SU-DHL-6 (cell line): ENCODE data around the gene IFNAR2.
"Not testable (repeated sequence)": the region's sequence is repeated elsewhere in the genome, so short reads cannot be mapped to it uniquely, and the experiment has no call there.

Experiments used
- H2AFZ ChIP-seq: fragments of 200-600 bp; sonication (generic); 2 replicates; pipeline ENCODE4 v1.6.1; 2014; ENCODE audit warnings: low read depth, mild to moderate bottlenecking, moderate library complexity, mixed read lengths, antibody characterized with exemption, low read length; ENCODE audit not compliant: severe bottlenecking
- H3F3A ChIP-seq: fragments of 200-600 bp; shearing (Covaris generic); 2 replicates; pipeline ENCODE4 v1.6.0; 2016; ENCODE audit warnings: antibody characterized with exemption, mild to moderate bottlenecking; ENCODE audit not compliant: insufficient read depth
- H3K27ac ChIP-seq: fragments of 200-600 bp; sonication (generic); 2 replicates; pipeline ENCODE4 v1.5.1; 2016; ENCODE audit warnings: low read depth, mild to moderate bottlenecking, low read length, moderate library complexity, mixed read lengths
- H3K27me3 ChIP-seq: fragments of 200-600 bp; sonication (generic), shearing (Covaris generic); 2 replicates; pipeline ENCODE4 v1.6.0; 2014; ENCODE audit warnings: mild to moderate bottlenecking, low read length
- H3K36me3 ChIP-seq: fragments of 200-600 bp; sonication (generic); 2 replicates; pipeline ENCODE4 v1.6.1; 2014; ENCODE audit warnings: mild to moderate bottlenecking, low read length, mixed read lengths
- H3K4me2 ChIP-seq: fragments of 300-600, 200-600 bp; shearing (Covaris generic), sonication (generic); 2 replicates; pipeline ENCODE4 v1.6.0; 2014; ENCODE audit warnings: low read length, low read depth, mild to moderate bottlenecking; ENCODE audit not compliant: poor library complexity, severe bottlenecking
- H3K4me3 ChIP-seq: fragments of 200-600 bp; sonication (generic); 2 replicates; pipeline ENCODE4 v1.5.1; 2014; ENCODE audit warnings: antibody characterized with exemption, low read length, mild to moderate bottlenecking, mixed read lengths; ENCODE audit not compliant: insufficient read depth, poor library complexity, severe bottlenecking
- H3K79me2 ChIP-seq: fragments of 200-600 bp; sonication (generic); 2 replicates; pipeline ENCODE4 v1.6.1; 2014; ENCODE audit warnings: mild to moderate bottlenecking, low read length, moderate library complexity; ENCODE audit not compliant: insufficient read depth
- H3K9ac ChIP-seq: fragments of 200-600 bp; sonication (generic); 2 replicates; pipeline ENCODE4 v1.7.0; 2014; ENCODE audit warnings: mild to moderate bottlenecking, low read length
- H3K9me2 ChIP-seq: fragments of 200-600 bp; sonication (generic); replicated peaks from 2 replicates; pipeline ENCODE4 v1.6.1; 2014; ENCODE audit warnings: low read length; ENCODE audit not compliant: insufficient read depth
- H3K9me3 ChIP-seq: fragments of 200-600 bp; sonication (generic); 2 replicates; pipeline ENCODE4 v1.6.1; 2014; ENCODE audit warnings: low read length, mixed read lengths; ENCODE audit not compliant: insufficient read depth
- H4K20me1 ChIP-seq: fragments of 200-600 bp; sonication (generic); 2 replicates; pipeline ENCODE4 v1.6.1; 2014; ENCODE audit warnings: low read depth, mild to moderate bottlenecking, antibody characterized with exemption, low read length, moderate library complexity, mixed read lengths
- CTCF ChIP-seq: fragments of 200-600 bp; sonication (generic); IDR thresholded peaks from one replicate; pipeline ENCODE4 v1.5.1; 2017; ENCODE audit warnings: antibody characterized with exemption, mild to moderate bottlenecking, low read length, moderate library complexity; ENCODE audit not compliant: insufficient read depth, poor library complexity, severe bottlenecking
- EZH2phosphoT487 ChIP-seq: fragments of 200-600 bp; sonication (generic), shearing (Covaris generic); conservative IDR thresholded peaks from 2 replicates; pipeline ENCODE4 v1.6.1; 2018; ENCODE audit warnings: mild to moderate bottlenecking, antibody characterized with exemption, low read length, moderate library complexity, mixed read lengths

The IFNAR2 gene

GRCh38 chr21:33238146-33238545 is 8.4 kb downstream of the IFNAR2 start:
- Histone ChIP-seq H3K36me3 (peaks cover 11% of the 10 kb centered on the region; the same call in 1 of the 2 replicates), H3K9me2 (no peaks in the 10 kb centered on the region), H3K79me2 (peaks cover 90% of the 10 kb centered on the region), H3K9me3 (no peaks in the 10 kb centered on the region), H3K9ac (peak overlapping the region; percentile 57), H4K20me1 (no peaks in the 10 kb centered on the region), H3K27ac (peak overlapping the region; percentile 95), H3F3A (peaks cover 21% of the 10 kb centered on the region), H3K4me3 (peak overlapping the region; percentile 32), H3K27me3 (no peaks in the 10 kb centered on the region), H2AFZ (no peak overlapping the region), H3K4me2 (peak overlapping the region; percentile 77)
- TF ChIP-seq EZH2phosphoT487 = no peak
- TF ChIP-seq CTCF = no peak

- H3K27ac ChIP-seq = peak overlapping the region; percentile 95
- H3K79me2 ChIP-seq = peaks cover 86% of the 10 kb centered on the region
- peak overlapping the region; percentile 77 for H3K4me2 ChIP-seq
- H3K9ac ChIP-seq = peak overlapping the region; percentile 57
- H3K4me3 ChIP-seq = peak overlapping the region; percentile 32
- peaks cover 6% of the 10 kb centered on the region; the same call in 1 of the 2 replicates for H3K36me3 ChIP-seq
- H2AFZ ChIP-seq = no peak overlapping the region
- no peaks in the 10 kb centered on the region for H3K27me3 ChIP-seq
- no peaks in the 10 kb centered on the region for H3K9me2 ChIP-seq
- H3F3A ChIP-seq = peaks cover 15% of the 10 kb centered on the region
- no peak for TF ChIP-seq CTCF
- no peak for TF ChIP-seq EZH2phosphoT487
- H4K20me1 ChIP-seq = no peaks in the 10 kb centered on the region
- H3K9me3 ChIP-seq = no peaks in the 10 kb centered on the region
Observed at GRCh38 chr21:33238565-33239255, 9.0 kb downstream of the IFNAR2 start.

- peak overlapping the region; percentile 77 for H3K4me2 ChIP-seq
- H3K4me3 ChIP-seq, H2AFZ ChIP-seq, H3K9me2 ChIP-seq, H3K27me3 ChIP-seq, H3K9me3 ChIP-seq, H4K20me1 ChIP-seq, H3K36me3 ChIP-seq: not testable (repeated sequence)
- peak overlapping the region; percentile 57 for H3K9ac ChIP-seq
- peaks cover 77% of the 10 kb centered on the region for H3K79me2 ChIP-seq
- peak overlapping the region; percentile 95 for H3K27ac ChIP-seq
- peaks cover 14% of the 10 kb centered on the region for H3F3A ChIP-seq
Observed at GRCh38 chr21:33239559-33240127, 9.9 kb downstream of the IFNAR2 start.

- H3K79me2 ChIP-seq = peaks cover 69% of the 10 kb centered on the region
- no peak overlapping the region for H3K4me2 ChIP-seq
- no peak overlapping the region for H2AFZ ChIP-seq
- H3K27ac ChIP-seq = peak overlapping the region; percentile 95
- no peaks in the 10 kb centered on the region for H4K20me1 ChIP-seq
- no peaks in the 10 kb centered on the region for H3K9me2 ChIP-seq
- no peak overlapping the region for H3K4me3 ChIP-seq
- H3K9ac ChIP-seq = no peak overlapping the region
- no peaks in the 10 kb centered on the region for H3K9me3 ChIP-seq
- TF ChIP-seq EZH2phosphoT487 (no peak), CTCF (no peak)
- H3F3A ChIP-seq = peaks cover 14% of the 10 kb centered on the region
- peaks cover 11% of the 10 kb centered on the region for H3K36me3 ChIP-seq
- H3K27me3 ChIP-seq = no peaks in the 10 kb centered on the region
Observed at GRCh38 chr21:33240404-33240803, 10.7 kb downstream of the IFNAR2 start.
